K562 (cell line): Measurements from ENCODE around the gene BEST1. TPM values are rescaled to one million over a fixed set of nuclear protein-coding genes. Genes with fewer than 3 reads are reported as not detected.

Experiments used
- ATAC-seq: fragments of 200-7000 bp; cut with Tn5 transposase; 3 replicates; pipeline ENCODE4 v1.9.1; 2020; ENCODE audit warnings: moderate library complexity
- BruUV-seq: library from RNA; stranded (reverse); fragments of 400-500 nt; replicated peaks from 2 replicates; lab custom pipeline; 2021; lab: Mats Ljungman, UMichigan
- CTCF ChIA-PET: fragments of 300-600 bp; formaldehyde crosslinking; extraction: SDS; loops from one replicate; lab custom pipeline; 2021; ENCODE audit warnings: low intra/inter-chr PET ratio; lab: Yijun Ruan, JAX
- POLR2A ChIA-PET: fragments of 300-600, 350-650 bp; sonication (Branson Sonifier 250); formaldehyde crosslinking; extraction: SDS; loops from one replicate; lab custom pipeline; 2021; ENCODE audit warnings: antibody characterized with exemption, inconsistent platforms; lab: Yijun Ruan, JAX
- DNase-seq, 4 experiments: peaks; one replicate each; pipeline versions ENCODE4 v3.0.0 to v3.0.0-alpha.2; 2011 to 2018; ENCODE audit warnings: low spot score in 3 of 4, mixed read lengths in 3 of 4; ENCODE audit errors: extremely low read depth in 1 of 4
- FAIRE-seq: peaks from 2 replicates; lab custom pipeline; 2011; peaks lifted over from hg19 to GRCh38; lab: Jason Lieb, UNC
- H2AFZ ChIP-seq: 2 replicates; pipeline ENCODE4 v1.6.0; 2011; ENCODE audit warnings: low read depth, low read length, control low read depth, inconsistent platforms
- H3K27ac ChIP-seq: fragments of 200-600 bp; 3 replicates; pipeline ENCODE4 v1.8.0; 2011; ENCODE audit warnings: low read depth, mild to moderate bottlenecking, control low read depth, inconsistent platforms, low read length, moderate library complexity, mixed read lengths; ENCODE audit errors: extremely low read depth
- H3K27me3 ChIP-seq, 2 experiments: fragments of 300-600 bp in 1 of 2; 2 replicates in 1 of 2; 3 replicates in 1 of 2; pipeline versions ENCODE4 v1.6.0 to v1.8.0; 2011; ENCODE audit warnings: inconsistent platforms in 2 of 2, low read length in 2 of 2, mild to moderate bottlenecking in 1 of 2, mixed read lengths in 1 of 2, moderate library complexity in 1 of 2; ENCODE audit not compliant: control insufficient read depth in 2 of 2, insufficient read depth in 2 of 2
- H3K36me3 ChIP-seq: fragments of 300-600 bp; 3 replicates; pipeline ENCODE4 v1.8.0; 2011; ENCODE audit warnings: mild to moderate bottlenecking, low read length, inconsistent platforms; ENCODE audit not compliant: control insufficient read depth, insufficient read depth
- H3K4me1 ChIP-seq, 2 experiments: fragments of 200-600 bp in 1 of 2; replicated peaks in 1 of 2; 2 replicates in 1 of 2; 3 replicates in 1 of 2; pipeline versions ENCODE4 v1.5.1 to v1.8.0; 2011; ENCODE audit warnings: inconsistent platforms in 2 of 2, low read length in 2 of 2, mild to moderate bottlenecking in 1 of 2, mixed read lengths in 1 of 2, moderate library complexity in 1 of 2; ENCODE audit not compliant: control insufficient read depth in 2 of 2, insufficient read depth in 2 of 2
- H3K4me2 ChIP-seq: 2 replicates; pipeline ENCODE4 v1.6.1; 2011; ENCODE audit warnings: low read length, control low read depth, inconsistent platforms, mixed read lengths; ENCODE audit not compliant: insufficient read depth
- H3K4me3 ChIP-seq: fragments of 200-600 bp; sonication (generic), shearing (Covaris generic); 2 replicates; pipeline ENCODE4 v1.5.1; 2016; ENCODE audit warnings: control low read depth, inconsistent platforms
- H3K79me2 ChIP-seq: fragments of 200-600 bp; 3 replicates; pipeline ENCODE4 v1.8.0; 2011; ENCODE audit warnings: low read length, inconsistent platforms; ENCODE audit not compliant: control insufficient read depth, insufficient read depth
- H3K9ac ChIP-seq, 2 experiments: 2 replicates each; pipeline versions ENCODE4 v1.6.0 to v1.6.1; 2011; ENCODE audit warnings: low read depth in 2 of 2, low read length in 2 of 2, control low read depth in 1 of 2, inconsistent platforms in 1 of 2, mild to moderate bottlenecking in 1 of 2, mixed read lengths in 1 of 2; ENCODE audit not compliant: insufficient read depth in 1 of 2
- H3K9me1 ChIP-seq: one replicate; pipeline ENCODE4 v1.6.0; 2011; ENCODE audit warnings: inconsistent platforms, mild to moderate bottlenecking, low read length, moderate library complexity; ENCODE audit not compliant: control insufficient read depth, insufficient read depth
- H3K9me3 ChIP-seq: replicated peaks from 2 replicates; pipeline ENCODE4 v1.5.1; 2011; ENCODE audit warnings: low read depth, low read length, inconsistent platforms; ENCODE audit not compliant: control insufficient read depth, insufficient read depth
- H4K20me1 ChIP-seq: replicated peaks from 2 replicates; pipeline ENCODE4 v1.6.1; 2011; ENCODE audit warnings: low read length, inconsistent platforms, mixed read lengths; ENCODE audit not compliant: control insufficient read depth, insufficient read depth
- ARID3A ChIP-seq: IDR thresholded peaks from 2 replicates; pipeline ENCODE4 v1.6.1; 2012; ENCODE audit warnings: low read depth, low read length, improper control_type of control experiment, borderline replicate concordance
- EWSR1 ChIP-seq: fragments of 450-650 bp; IDR thresholded peaks from 2 replicates; pipeline ENCODE4 v1.6.1; 2018; ENCODE audit warnings: borderline replicate concordance, mild to moderate bottlenecking, low read depth, moderate library complexity; ENCODE audit not compliant: partially characterized antibody
- IRF1 ChIP-seq: sonication (generic); formaldehyde crosslinking; IDR thresholded peaks from 2 replicates; pipeline ENCODE4 v1.8.0; 2022; ENCODE audit warnings: missing genetic modification reagents, mild to moderate bottlenecking, borderline replicate concordance
- KLF16 ChIP-seq: IDR thresholded peaks from 2 replicates; pipeline ENCODE4 v1.6.1; 2016; ENCODE audit warnings: antibody characterized with exemption
- MEIS2 ChIP-seq: fragments of 450-650 bp; IDR thresholded peaks from 2 replicates; pipeline ENCODE4 v1.6.1; 2014; ENCODE audit warnings: mild to moderate bottlenecking; ENCODE audit not compliant: partially characterized antibody
- NKRF ChIP-seq: fragments of 450-650 bp; IDR thresholded peaks from 2 replicates; pipeline ENCODE4 v1.6.1; 2016; ENCODE audit warnings: borderline replicate concordance
- PKNOX1 ChIP-seq: fragments of 450-650 bp; IDR thresholded peaks from 2 replicates; pipeline ENCODE4 v1.6.1; 2016
- RB1 ChIP-seq: fragments of 450-650 bp; IDR thresholded peaks from 2 replicates; pipeline ENCODE4 v1.6.1; 2017; ENCODE audit warnings: low read depth, mild to moderate bottlenecking
- RBM39 ChIP-seq: fragments of 200-400 bp; formaldehyde crosslinking; optimal IDR thresholded peaks from 2 replicates; pipeline ENCODE3; 2018; ENCODE audit warnings: low read depth, low read length
- ZBTB33 ChIP-seq: sonication (generic); formaldehyde crosslinking; IDR thresholded peaks from 2 replicates; pipeline ENCODE4 v1.8.1; 2023; ENCODE audit warnings: mild to moderate bottlenecking, missing genetic modification reagents
- ZNF224 ChIP-seq: sonication (generic); formaldehyde crosslinking; IDR thresholded peaks from 2 replicates; pipeline ENCODE4 v1.8.0; 2022; ENCODE audit warnings: mild to moderate bottlenecking, missing genetic modification reagents
- WGBS: fragments of 100-300 bp; shearing (Covaris generic); methylation state at CpG from one replicate; pipeline ENCODE4 v1.1.6; 2016; ENCODE audit warnings: low coverage, mixed read lengths; ENCODE audit not compliant: insufficient coverage; ENCODE audit errors: missing lambda C conversion rate; 5-methylcytosine and 5-hydroxymethylcytosine counted together
- in situ Hi-C: fragments of 300-500 bp; cut with MboI; formaldehyde crosslinking; loops from 4 replicates; pipeline ENCODE4 v1.15.0; 2018; ENCODE audit warnings: inconsistent platforms, mixed read lengths
- intact Hi-C: fragments of 100-400 bp; cut with micrococcal nuclease; formaldehyde crosslinking; loops from 2 replicates; pipeline ENCODE4 v1.14.2; 2022
- polyA plus RNA-seq, 8 experiments: library from polyadenylated mRNA; depleted of rRNA in 4 of 8; stranded (reverse) in 5 of 8; unstranded in 3 of 8; fragments of >200 nt; fragmentation: Nextera tagmentation in 2 of 8; fragmentation: Illumina TruSeq in 1 of 8; extraction: Ambion mirVana in 2 of 8; extraction: Trizol in 1 of 8; gene quantifications; 2 replicates each; pipeline versions ENCODE4 v1.2.1 to v1.2.3, GENCODE V29; 2011 to 2014; ENCODE audit warnings: inconsistent platforms in 1 of 8, missing spikeins in 1 of 8
- total RNA-seq, 7 experiments: library from RNA; depleted of rRNA in 6 of 7; stranded (reverse); fragments of >200 nt in 6 of 7; fragmentation: Illumina TruSeq in 2 of 7; extraction: Trizol in 2 of 7; gene quantifications; 2 replicates each; pipeline versions ENCODE4 v1.2.1 to v1.2.3, GENCODE V29; 2011 to 2021; ENCODE audit warnings: low replicate concordance in 1 of 7

Gene BEST1
- total and polyA plus RNA-seq, 9 of the 15 experiments (the other 6 are each of a cell fraction or from before 2014, with no cell fraction given): 0.07 to 1.3 (median 0.40) TPM

GRCh38 chr11:61945191-61945590 is 5.0 kb upstream of the BEST1 start:
- H3K27ac ChIP-seq: no peak overlapping the region
- in situ Hi-C loops: loop anchor here (5.0 kb wide), 1 partner anchor 48 kb away; no protein-coding TSS in a partner anchor
- no peaks in the 10 kb centered on the region for H4K20me1 ChIP-seq
- ChIA-PET POLR2A (interaction anchor here (0.9 to 14.1 kb wide), 5 partner anchors 15 to 37 kb away, joined by 3 to 327 read pairs (median 6); partner anchors contain the start of gene FTH1), CTCF (interaction anchor here (4.5 kb wide), 1 partner anchor 46 kb away, joined by 98 read pairs; no protein-coding TSS in a partner anchor)
- no peak overlapping the region; the same call in 1 of the 2 replicates for H3K4me2 ChIP-seq
- no peak for ATAC-seq
- intact Hi-C loops: no loop called here
- H3K9ac ChIP-seq: peak overlapping the region in 1 of 2 experiments; percentile 4; a peak in 1 of 4 replicates
- no TSS peak for BruUV-seq
- H3K9me3 ChIP-seq: no peaks in the 10 kb centered on the region
- H3K4me3 ChIP-seq: no peak overlapping the region
- no peaks in the 10 kb centered on the region for H3K36me3 ChIP-seq
- peak in 1 of 4 experiments; percentile 7 for DNase-seq
- H3K27me3 ChIP-seq: no peaks in the 10 kb centered on the region
- FAIRE-seq: no peak
- H3K4me1 ChIP-seq: peaks cover 14 to 19% of the 10 kb centered on the region in 2 experiments; a peak in 4 of 5 replicates
- H3K79me2 ChIP-seq: no peaks in the 10 kb centered on the region
- peaks cover 5% of the 10 kb centered on the region for H3K9me1 ChIP-seq
- no peak for TF ChIP-seq ARID3A
- peak; percentile 22 for TF ChIP-seq MEIS2
- TF ChIP-seq IRF1 (CRISPR knock-in tag): no peak
- TF ChIP-seq RBM39: no peak
- no peak for TF ChIP-seq EWSR1
- no peak for TF ChIP-seq ZNF224 (CRISPR knock-in tag)
- no peak for TF ChIP-seq RB1
- 0 out of 2 replicates have a peak, but pooled peaks have one; percentile 19 for TF ChIP-seq PKNOX1
- TF ChIP-seq NKRF: no peak
- TF ChIP-seq ZBTB33 (CRISPR knock-in tag): peak; percentile 62; the same call in 1 of the 2 replicates
- no peak for TF ChIP-seq KLF16
- WGBS: 28% methylated on average over 13 of the region's 13 CpGs
- H2AFZ ChIP-seq: no peak overlapping the region
